NOMO-1 treated with dmso at 0.1 percent for 144 hours (cell line): ENCODE data around the gene RAB42.
"Not testable (repeated sequence)": the region's sequence is repeated elsewhere in the genome, so short reads cannot be mapped to it uniquely, and the experiment has no call there.

Source experiments
- DNase-seq: peaks from one replicate; lab custom pipeline; 2025; ENCODE audit not compliant: unreplicated experiment; lab: John Stamatoyannopoulos, UW

Gene RAB42

DNA sequence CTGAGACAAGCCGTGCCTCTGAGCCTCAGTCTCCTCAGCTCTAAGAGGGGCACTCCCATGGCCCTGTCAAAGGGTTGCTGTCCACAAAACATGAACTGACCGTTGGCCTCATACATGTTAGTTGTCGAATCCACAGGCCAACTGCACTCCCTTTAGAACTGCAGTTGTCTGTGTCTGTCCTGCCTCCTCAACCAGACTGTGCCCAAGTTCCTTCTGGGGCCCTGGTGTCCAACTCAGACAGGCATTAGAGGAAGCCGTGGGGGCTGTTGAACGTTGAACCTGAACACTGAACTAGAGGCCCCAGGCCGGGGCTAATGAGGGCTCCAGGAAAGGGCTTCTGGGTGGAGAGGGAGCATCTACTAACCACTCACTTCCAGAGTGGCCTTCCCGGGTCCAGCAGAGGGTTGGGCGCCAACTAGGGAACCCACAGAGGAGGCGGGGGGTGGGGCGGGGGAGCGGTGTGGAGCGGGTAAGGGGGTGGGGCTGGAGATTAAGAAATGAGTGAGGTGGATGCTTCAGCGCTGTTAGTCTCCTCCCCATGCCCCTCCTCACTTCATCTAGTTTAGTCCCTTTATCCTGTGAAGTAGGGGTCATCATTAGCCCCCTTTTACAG lies at the start of gene RAB42:
Gene RAB42, plus strand, starts transcription at position 558 of the 613 bp plus-strand sequence. CDS start 247 bp downstream, outside the sequence.
- DNase-seq, result peak; percentile 69

- DNase-seq, result no peak
These were observed 46.8 kb upstream of the RAB42 start for GRCh38 chr1:28545246-28545628.

DNA sequence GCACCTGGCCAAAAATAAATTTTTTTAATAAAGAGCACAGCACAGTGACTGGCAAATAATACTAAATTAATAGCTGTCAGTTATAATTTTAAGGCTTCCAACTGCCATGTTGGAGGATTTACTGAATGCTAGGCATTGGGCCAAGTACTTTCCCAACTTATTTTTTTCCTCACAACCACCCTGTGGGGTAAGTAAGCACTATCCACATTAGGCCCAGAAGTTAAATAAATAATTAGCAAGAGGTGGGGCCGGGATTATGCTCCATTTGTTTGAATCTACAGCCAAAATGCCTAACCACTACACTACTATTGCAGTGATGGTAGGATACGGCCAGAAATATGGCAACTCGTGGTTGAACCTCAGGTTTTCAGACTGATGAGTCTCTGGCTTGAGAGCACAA lies 43.7 kb upstream of the RAB42 start:
- DNase-seq, result no peak

- DNase-seq, result no peak
These were observed 40.7 kb upstream of the RAB42 start for GRCh38 chr1:28551381-28551780.

- DNase-seq, result peak; percentile 95
These were observed 39.1 kb upstream of the RAB42 start, which contains the start of gene TRNAU1AP for GRCh38 chr1:28552758-28553663. TRNAU1AP (plus strand) TSS chr1:28553085; CDS start chr1:28553111, 26 bp downstream.

DNA sequence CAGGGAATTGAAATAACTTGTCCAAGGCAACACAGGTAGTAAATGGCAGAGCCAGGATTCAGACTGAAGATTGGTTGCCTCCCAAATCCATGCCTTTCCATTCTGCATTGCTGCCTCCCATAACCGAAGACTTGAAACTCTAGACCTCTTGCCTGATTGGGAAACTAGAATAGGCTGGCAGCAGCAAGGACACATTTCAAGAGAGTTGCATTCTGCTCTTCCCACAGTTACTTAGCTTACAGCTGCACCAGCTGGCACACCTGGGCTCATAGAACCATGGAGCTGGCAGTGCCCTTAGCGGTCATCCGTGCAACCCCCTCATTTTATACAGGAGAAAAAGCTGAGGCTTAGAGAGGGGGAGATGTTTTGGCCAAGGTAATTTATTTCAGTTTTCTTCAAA lies 31.2 kb upstream of the RAB42 start:
- no peak for DNase-seq

DNA sequence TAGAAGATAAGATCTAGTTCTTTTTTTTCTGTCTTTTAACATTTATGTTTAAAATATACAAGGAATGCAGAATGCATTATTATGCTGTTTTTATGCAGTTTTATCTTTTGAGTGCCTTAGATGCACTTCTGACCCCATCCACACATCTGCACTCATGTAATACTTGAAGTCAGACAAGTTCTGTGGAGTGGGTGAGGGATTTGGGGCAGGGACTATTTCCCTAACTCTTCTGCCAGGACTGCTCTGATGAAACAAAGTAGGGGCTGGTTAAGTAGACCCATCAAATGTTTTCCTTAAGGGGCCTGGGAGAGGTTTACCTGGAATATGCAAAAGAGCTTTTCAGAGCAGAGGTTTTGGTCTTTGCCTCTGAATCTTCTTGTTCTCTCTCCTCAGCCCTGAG lies 27.8 kb upstream of the RAB42 start:
- DNase-seq, result no peak

DNA sequence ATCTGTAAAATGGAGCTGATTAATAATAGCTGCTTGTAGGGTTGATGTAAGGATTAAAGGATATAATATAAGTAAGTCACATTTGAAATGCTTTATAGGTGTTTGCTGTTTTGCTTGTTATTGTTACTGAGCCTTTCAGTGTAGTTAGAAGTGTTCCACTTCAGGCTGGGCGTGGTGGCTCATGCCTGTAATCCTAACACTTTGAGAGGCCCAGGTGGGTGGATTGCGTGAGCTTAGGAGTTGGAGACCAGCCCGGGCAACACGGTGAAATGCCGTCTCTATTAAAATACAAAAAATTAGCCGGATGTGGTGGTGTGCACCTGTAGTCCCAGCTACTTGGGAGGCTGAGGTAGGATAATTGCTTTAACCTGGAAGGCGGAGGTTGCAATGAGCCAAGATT lies 27.0 kb upstream of the RAB42 start:
- DNase-seq, result no peak

DNA sequence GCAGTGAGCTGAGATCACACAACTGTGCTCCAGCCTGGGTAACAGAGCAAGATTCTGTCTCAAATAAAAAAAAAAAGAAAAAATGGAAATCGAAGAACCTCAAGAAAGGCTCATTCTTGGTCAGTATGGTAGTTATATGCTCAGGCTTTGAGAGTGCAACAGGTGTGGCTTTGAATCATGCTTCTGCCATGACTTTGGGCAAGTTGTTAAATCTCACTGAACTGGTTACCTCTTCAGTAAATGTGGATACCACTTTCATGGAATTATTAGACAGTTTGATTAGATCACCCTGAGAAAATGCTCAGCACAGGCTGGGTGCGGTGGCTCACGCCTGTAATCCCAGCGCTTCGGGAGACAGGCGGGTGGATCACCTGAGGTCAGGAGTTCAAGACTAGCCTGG lies 26.3 kb upstream of the RAB42 start:
- no peak for DNase-seq

GRCh38 chr1:28566931-28567330 lies 25.1 kb upstream of the RAB42 start:
- no peak for DNase-seq

DNA sequence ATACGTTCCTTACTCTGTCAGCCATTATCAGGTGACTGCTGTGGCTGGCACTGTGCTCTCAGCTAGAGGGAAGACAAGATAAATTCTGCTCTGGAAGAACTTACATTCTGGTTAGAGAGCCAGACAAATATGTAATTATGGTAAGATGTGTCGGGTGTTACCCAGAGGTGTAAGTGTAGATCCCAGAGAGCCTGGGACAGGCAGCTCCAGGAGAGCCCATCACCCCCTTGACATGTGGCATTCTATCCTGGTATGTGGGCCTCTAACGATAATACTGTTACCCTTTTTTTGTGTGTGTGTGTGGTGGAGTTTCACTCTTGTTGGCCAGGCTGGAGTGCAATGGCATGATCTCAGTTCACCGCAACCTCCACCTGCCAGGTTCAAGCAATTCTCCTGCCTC lies 20.2 kb upstream of the RAB42 start:
- DNase-seq, result no peak

DNA sequence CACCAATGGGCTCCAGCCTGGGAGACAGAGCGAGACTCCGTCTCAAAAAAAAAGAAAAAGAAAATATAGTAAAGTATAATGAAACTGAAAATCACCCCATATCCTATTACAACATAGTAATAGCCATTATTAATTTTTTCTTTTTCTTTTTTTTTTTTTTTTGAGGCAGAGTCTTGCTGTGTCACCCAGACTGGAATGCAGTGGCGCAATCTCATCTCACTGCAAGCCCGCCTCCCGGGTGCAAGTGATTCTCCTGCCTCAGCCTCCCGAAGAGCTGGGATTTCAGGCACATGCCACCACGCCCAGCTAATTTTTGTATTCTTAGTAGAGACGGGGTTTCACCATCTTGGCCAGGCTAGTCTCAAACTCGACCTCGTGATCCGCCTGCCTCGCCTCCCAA lies 19.2 kb upstream of the RAB42 start:
- DNase-seq, result not testable (repeated sequence)

DNA sequence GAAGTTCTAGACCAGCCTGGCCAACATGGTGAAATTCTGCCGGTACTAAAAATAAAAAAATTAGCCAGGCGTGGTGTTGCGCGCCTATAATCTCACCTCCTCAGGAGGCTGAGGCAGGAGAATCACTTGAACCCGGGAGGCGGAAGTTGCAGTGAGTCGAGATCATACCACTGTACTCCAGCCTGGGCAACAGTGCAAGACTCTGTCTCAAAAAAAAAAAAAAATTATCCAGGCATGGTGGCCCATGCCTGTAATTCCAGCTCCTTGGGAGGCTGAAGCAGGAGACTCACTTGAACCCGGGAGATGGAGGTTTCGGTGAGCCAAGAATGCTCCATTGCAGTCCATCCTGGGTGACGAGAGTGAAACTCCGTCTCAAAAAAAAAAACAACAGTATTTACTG lies 18.5 kb upstream of the RAB42 start:
- DNase-seq, result no peak

DNA sequence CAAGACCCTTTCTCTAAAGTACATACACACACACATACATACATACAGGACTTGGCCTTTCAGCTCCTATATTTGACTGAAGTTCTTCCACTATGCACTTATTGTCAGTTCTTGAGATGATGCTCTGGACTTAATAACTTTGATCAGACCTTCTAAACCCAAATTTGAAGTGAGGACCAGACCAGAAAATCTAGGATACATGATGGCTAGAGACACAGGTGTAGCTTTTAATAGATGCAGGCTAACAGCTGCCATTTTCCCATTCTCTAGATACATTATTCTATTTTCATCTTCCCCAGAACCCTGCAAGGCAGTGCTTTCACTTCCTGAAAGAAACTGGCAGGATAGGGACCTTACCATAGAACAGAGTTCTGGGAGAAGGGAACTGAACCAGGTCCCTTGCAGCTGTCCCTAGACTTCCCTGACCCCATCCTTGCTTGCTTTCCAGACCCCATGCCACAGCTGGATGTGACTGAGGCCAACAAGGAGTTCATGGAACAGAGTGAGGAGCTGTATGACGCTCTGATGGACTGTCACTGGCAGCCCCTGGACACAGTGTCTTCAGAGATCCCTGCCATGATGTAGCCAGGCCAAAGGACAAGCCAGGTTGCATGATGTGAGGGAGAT lies 14.9 kb upstream of the RAB42 start:
- no peak for DNase-seq

GRCh38 chr1:28577738-28578536 lies 14.1 kb upstream of the RAB42 start:
- no peak for DNase-seq

DNA sequence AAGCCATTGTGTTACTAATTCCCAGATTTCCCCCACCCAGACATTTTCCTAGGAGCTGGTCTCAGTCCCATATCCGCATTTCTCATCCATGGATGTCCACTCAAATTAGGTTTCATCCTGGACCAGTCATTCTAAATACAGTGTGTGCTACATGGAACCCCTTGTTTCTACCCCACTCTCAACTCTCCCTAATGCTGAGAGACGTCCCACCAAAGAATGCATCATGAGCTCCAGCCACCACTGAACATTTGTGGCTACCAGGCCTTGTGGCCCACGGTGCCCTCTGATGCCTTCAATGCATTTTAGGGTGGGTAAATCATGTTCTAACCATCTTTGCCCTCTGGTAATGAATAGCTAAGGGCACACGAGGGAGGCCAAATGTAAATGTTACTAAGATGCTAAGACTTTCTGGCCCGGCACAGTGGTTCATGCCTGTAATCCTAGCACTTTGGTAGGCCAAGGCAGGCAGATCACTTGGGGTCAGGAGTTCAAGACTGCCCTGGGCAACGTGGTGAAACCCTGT lies 13.3 kb upstream of the RAB42 start:
- no peak for DNase-seq

DNA sequence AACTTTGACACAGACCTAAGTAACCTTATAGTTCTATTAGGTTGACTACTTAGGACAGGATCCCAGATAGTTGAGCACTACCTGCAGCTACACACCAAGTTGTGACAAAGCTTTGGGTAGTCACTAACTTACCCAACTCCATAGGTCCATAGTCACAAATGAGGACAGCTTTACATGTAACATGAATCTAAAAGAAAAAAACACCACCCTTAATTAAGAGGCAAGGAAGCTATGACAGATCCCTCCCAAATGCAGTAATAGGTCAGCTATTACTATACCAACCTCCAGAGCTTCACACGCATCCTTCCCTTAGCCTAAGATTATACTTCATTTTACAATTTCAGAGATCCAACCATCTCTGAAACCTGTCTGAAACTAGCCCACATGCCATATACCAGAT lies 12.7 kb upstream of the RAB42 start:
- DNase-seq, result no peak

DNA sequence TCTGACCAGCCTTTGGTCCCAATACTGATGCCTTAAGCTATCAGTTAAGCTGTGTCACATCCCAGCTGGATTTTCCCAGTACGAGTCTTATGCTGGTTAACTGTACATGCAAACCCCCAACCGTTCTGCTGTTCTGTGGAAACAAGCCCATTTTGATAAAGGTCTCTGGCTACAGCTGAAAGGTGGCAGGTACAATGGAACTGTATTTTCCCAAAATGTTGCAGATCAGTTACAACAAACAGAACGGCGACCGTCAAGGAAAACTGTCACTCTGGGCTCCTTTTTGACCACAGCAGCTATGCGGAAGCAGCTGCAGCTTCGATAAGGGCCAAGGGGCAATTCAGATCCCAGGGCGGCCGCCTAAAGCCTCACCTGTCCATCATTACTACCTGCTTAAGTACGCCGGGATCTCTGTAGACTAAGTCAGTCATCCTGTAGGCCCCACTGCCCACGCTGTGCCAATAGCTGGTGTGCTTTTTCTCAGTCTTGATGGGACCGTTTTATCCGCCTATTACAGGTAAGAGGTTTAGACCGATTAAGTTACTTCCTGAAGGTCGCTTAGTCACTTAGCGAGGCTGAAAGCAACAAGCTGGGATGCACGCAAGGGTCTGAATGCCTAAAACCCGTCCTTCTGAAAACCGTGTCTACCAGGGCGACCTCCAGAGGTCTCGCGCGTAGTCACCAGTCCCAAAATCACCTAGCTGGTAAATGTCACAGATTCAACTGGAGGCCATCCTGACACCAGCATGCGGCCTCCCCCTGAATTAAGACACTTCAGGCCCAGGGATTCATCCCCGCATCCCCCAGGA lies 11.1 kb upstream of the RAB42 start:
- no peak for DNase-seq

GRCh38 chr1:28581531-28582247 lies 10.4 kb upstream of the RAB42 start:
- DNase-seq, result peak; percentile 93
